H7 (cell line): Measurements from ENCODE around the gene DIO1. TPM values are rescaled to one million over a fixed set of nuclear protein-coding genes. Genes with fewer than 3 reads are reported as not detected.

Experiments used
- DNase-seq: peaks from one replicate; pipeline ENCODE4 v3.0.0; 2012
- H3K27me3 ChIP-seq: 2 replicates; pipeline ENCODE4 v1.6.0; 2011; ENCODE audit warnings: mild to moderate bottlenecking, low read length; ENCODE audit not compliant: control insufficient read depth, insufficient read depth
- H3K36me3 ChIP-seq: replicated peaks from 2 replicates; pipeline ENCODE4 v1.5.1; 2011; ENCODE audit warnings: low read length; ENCODE audit not compliant: control insufficient read depth, insufficient read depth
- H3K4me3 ChIP-seq: 2 replicates; pipeline ENCODE4 v1.5.1; 2011; ENCODE audit warnings: low read depth, mild to moderate bottlenecking, control low read depth, low read length, moderate library complexity; ENCODE audit not compliant: insufficient read depth
- total RNA-seq: library from RNA; depleted of rRNA; stranded (reverse); fragments of >200 nt; shearing (Covaris generic); gene quantifications from 2 replicates; pipeline ENCODE4 v1.2.3, GENCODE V29; 2014

DIO1 gene
- total RNA-seq, 1 experiment from 2014 or later, result not detected

- H3K36me3 ChIP-seq, result no peaks in the 10 kb centered on the region
- peaks cover 3% of the 10 kb centered on the region for H3K27me3 ChIP-seq
- DNase-seq, result no peak
- no peak overlapping the region for H3K4me3 ChIP-seq
Measured at GRCh38 chr1:53888681-53889080, 5.3 kb upstream of the DIO1 start.

GRCh38 chr1:53889304-53890298 is 4.4 kb upstream of the DIO1 start, which contains the start of gene YIPF1:
YIPF1 (minus strand) TSS chr1:53889797; CDS start chr1:53888937, 860 bp downstream.
- DNase-seq, result peak; percentile 95
- Histone ChIP-seq H3K27me3 (peaks cover 3% of the 10 kb centered on the region), H3K4me3 (peak within 1 kb of the TSS; percentile 99), H3K36me3 (no peaks in the 10 kb centered on the region)

GRCh38 chr1:53890522-53890941 is 3.5 kb upstream of the DIO1 start:
- Histone ChIP-seq H3K4me3 (no peak overlapping the region), H3K36me3 (no peaks in the 10 kb centered on the region), H3K27me3 (peaks cover 3% of the 10 kb centered on the region)
- no peak for DNase-seq

- no peak for DNase-seq
- Histone ChIP-seq H3K36me3 (no peaks in the 10 kb centered on the region), H3K27me3 (peaks cover 3% of the 10 kb centered on the region), H3K4me3 (no peak overlapping the region)
Measured at GRCh38 chr1:53891018-53891417, 3.0 kb upstream of the DIO1 start.

GRCh38 chr1:53891678-53892077 is 2.3 kb upstream of the DIO1 start:
- Histone ChIP-seq H3K4me3 (no peak overlapping the region), H3K27me3 (peaks cover 3% of the 10 kb centered on the region)
- no peak for DNase-seq

GRCh38 chr1:53892911-53893310 is 1.1 kb upstream of the DIO1 start:
- Histone ChIP-seq H3K4me3 (no peak overlapping the region), H3K27me3 (peaks cover 3% of the 10 kb centered on the region), H3K36me3 (no peaks in the 10 kb centered on the region)
- no peak for DNase-seq

More at GRCh38 chr1:53891678-53892077, 2.3 kb upstream of the DIO1 start:
- H3K36me3 ChIP-seq, result no peaks in the 10 kb centered on the region

GRCh38 chr1:53894644-53895043 is 657 bp downstream of the DIO1 start:
- no peak overlapping the region for H3K4me3 ChIP-seq
- H3K27me3 ChIP-seq, result peaks cover 3% of the 10 kb centered on the region
- no peak for DNase-seq
- H3K36me3 ChIP-seq, result no peaks in the 10 kb centered on the region

GRCh38 chr1:53895421-53895820 is 1.4 kb downstream of the DIO1 start:
- H3K4me3 ChIP-seq, result no peak overlapping the region
- peaks cover 1% of the 10 kb centered on the region for H3K27me3 ChIP-seq
- no peaks in the 10 kb centered on the region for H3K36me3 ChIP-seq
- DNase-seq, result no peak

- Histone ChIP-seq H3K36me3 (no peaks in the 10 kb centered on the region), H3K27me3 (no peaks in the 10 kb centered on the region), H3K4me3 (no peak overlapping the region)
- DNase-seq, result no peak
Measured at GRCh38 chr1:53896635-53897229, 2.7 kb downstream of the DIO1 start.

- no peak for DNase-seq
- no peaks in the 10 kb centered on the region for H3K27me3 ChIP-seq
- no peaks in the 10 kb centered on the region for H3K36me3 ChIP-seq
- no peak overlapping the region for H3K4me3 ChIP-seq
Measured at GRCh38 chr1:53899206-53899628, 5.2 kb downstream of the DIO1 start.

- Histone ChIP-seq H3K36me3 (no peaks in the 10 kb centered on the region), H3K4me3 (no peak overlapping the region), H3K27me3 (no peaks in the 10 kb centered on the region)
- DNase-seq, result no peak
Measured at GRCh38 chr1:53899708-53900107, 5.7 kb downstream of the DIO1 start.

- Histone ChIP-seq H3K27me3 (no peaks in the 10 kb centered on the region), H3K36me3 (no peaks in the 10 kb centered on the region), H3K4me3 (no peak overlapping the region)
- DNase-seq, result no peak
Measured at GRCh38 chr1:53902235-53903138, 8.5 kb downstream of the DIO1 start.

GRCh38 chr1:53905509-53905908 is 11.5 kb downstream of the DIO1 start:
- Histone ChIP-seq H3K4me3 (no peak overlapping the region), H3K36me3 (no peaks in the 10 kb centered on the region), H3K27me3 (no peaks in the 10 kb centered on the region)
- no peak for DNase-seq

- DNase-seq, result no peak
- no peaks in the 10 kb centered on the region for H3K27me3 ChIP-seq
- H3K4me3 ChIP-seq, result no peak overlapping the region
- H3K36me3 ChIP-seq, result no peaks in the 10 kb centered on the region
Measured at GRCh38 chr1:53906121-53906520, 12.1 kb downstream of the DIO1 start.
